ENCODE measurements around the gene TBC1D1.
A peak's percentile ranks its signal among the peaks of the same experiment; 100 is the strongest.
"Not testable (repeated sequence)": the region's sequence is repeated elsewhere in the genome, so short reads cannot be mapped to it uniquely, and the experiment has no call there.

TBC1D1 gene

DNA sequence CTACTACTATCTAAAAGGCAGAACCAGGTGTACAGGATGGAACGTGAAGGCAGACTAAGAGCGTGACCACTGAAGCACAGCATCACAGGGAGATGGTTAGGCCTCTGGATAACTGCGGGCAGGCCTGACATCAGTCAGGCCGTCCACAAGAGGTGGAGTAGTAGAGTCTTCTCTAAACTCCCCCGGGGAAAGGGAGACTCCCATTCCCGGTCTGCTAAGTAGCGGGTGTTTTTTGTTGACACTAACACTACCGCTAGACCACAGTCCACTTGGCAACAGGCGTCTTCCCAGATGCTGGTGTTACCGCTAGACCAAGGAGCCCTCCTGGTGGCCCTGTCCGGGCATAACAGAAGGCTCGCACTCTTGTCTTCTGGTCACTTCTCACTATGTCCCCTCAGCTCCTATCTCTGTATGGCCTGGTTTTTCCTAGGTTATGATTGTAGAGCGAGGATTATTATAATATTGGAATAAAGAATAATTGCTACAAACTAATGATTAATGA lies 84.5 kb downstream of the TBC1D1 start:
- not testable (repeated sequence) for H3K27ac ChIP-seq (ENCODE audit: low read length); H3K27me3 ChIP-seq (ENCODE audit: insufficient read depth, low read length); H3K9ac ChIP-seq (ENCODE audit: low read depth, low read length); H3K36me3 ChIP-seq (ENCODE audit: insufficient read depth, low read depth, low read length); H3K9me3 ChIP-seq (ENCODE audit: insufficient read depth, low read depth, low read length); H3K4me3 ChIP-seq (ENCODE audit: low read length)
- H3K4me1 ChIP-seq (ENCODE audit: insufficient read depth, low read length), result peaks cover 11% of the 10 kb centered on the region; the same call in 1 of the 2 replicates

DNA sequence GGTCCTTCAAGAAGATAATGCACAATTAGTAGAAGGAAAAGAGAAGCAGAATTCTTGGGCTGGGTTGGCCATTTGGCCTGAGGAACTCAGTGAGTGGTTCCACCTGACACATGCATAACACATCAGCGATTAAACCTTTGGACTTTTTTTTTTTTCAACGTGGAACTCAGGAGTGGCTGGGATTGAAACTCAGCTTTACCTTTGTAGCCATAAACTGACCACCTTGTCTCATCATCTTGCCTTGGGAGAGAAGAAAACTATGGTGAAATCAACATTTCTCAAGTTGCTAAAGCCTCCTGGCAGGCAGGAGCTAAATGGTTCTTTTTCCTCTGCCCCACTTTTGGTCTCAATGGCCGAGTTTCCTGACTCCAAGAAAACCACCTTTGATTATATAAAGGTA lies 85.6 kb downstream of the TBC1D1 start:
- H3K27me3 ChIP-seq (ENCODE audit: insufficient read depth, low read length), result no peaks in the 10 kb centered on the region
- peak overlapping the region; percentile 85; the same call in 1 of the 2 replicates for H3K9ac ChIP-seq (ENCODE audit: low read depth, low read length)
- H3K9me3 ChIP-seq (ENCODE audit: insufficient read depth, low read depth, low read length), result no peaks in the 10 kb centered on the region
- peak overlapping the region; percentile 16 for H3K27ac ChIP-seq (ENCODE audit: low read length)
- peak overlapping the region; percentile 62 for H3K4me3 ChIP-seq (ENCODE audit: low read length)
- no peaks in the 10 kb centered on the region for H3K36me3 ChIP-seq (ENCODE audit: insufficient read depth, low read depth, low read length)
- H3K4me1 ChIP-seq (ENCODE audit: insufficient read depth, low read length), result peaks cover 13% of the 10 kb centered on the region; the same call in 1 of the 2 replicates

DNA sequence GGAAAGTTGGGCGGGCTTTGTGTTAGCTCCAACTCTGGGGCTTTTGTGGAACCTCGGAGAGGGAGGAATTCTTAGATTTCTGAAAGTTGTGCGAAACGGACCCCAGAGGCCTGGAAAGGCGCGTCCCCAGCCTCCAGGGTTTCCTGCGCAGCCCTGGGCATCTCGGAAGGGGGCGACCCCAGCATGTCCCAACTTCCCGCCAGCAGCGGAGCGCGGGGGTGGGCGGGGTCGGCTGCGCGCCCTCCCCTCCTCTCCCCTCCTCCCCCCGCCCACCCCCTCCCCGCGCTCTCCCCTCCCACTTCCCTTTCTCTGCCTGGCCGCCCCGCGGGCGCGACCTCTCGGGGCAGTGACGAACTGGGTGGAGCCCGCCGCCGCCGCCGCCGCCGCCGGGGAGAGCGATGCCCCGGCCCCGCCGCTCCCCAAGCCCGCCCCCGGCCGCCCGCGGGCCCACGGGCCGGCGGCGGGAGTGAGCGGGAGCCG lies 86.1 kb downstream of the TBC1D1 start:
- Histone ChIP-seq H3K4me3 (ENCODE audit: low read length) (peak overlapping the region; percentile 70), H3K27ac (ENCODE audit: low read length) (peak overlapping the region; percentile 16), H3K27me3 (ENCODE audit: insufficient read depth, low read length) (no peaks in the 10 kb centered on the region), H3K9me3 (ENCODE audit: insufficient read depth, low read depth, low read length) (no peaks in the 10 kb centered on the region), H3K9ac (ENCODE audit: low read depth, low read length) (peak overlapping the region; percentile 85; the same call in 1 of the 2 replicates), H3K36me3 (ENCODE audit: insufficient read depth, low read depth, low read length) (no peaks in the 10 kb centered on the region), H3K4me1 (ENCODE audit: insufficient read depth, low read length) (peaks cover 17% of the 10 kb centered on the region; the same call in 1 of the 2 replicates)

DNA sequence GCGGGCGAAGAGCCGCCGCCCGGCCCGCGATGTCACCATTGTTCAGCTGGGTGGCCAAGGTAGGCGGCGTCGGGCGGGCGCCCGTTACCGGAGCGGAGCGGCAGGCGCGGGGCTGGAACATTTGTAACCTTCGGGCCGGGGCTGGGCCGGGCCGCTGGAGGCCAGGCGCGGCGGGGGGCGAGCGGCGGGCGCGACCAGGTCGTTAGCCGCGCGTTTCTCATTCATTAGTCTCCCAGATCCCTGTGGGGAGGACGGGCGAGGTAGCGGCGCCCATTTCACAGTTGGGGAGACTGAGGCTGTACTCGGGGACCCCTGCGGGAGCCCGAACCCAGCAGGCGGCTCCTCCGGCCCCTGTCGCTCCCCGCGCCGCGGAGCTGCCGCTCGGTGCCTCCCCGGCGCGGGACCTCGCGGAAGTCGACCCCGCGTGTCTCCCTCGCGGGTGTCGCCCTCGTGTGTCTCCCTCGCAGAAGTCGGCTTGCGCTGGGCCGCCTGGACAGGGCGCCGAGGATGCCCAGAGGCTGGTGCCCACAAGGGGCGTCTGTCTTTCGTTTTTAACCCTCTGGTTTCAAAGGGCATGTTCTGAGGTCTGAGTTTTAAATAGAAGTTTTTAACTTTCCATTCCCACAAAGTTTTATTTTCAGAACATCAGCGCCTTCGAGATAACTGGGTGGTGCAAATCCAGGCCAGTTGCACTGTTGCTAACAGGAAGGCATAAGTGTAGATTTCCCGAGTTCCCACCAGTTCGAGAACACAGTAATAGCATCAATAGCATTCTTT lies 86.8 kb downstream of the TBC1D1 start:
- Histone ChIP-seq H3K27ac (ENCODE audit: low read length) (no peak overlapping the region), H3K27me3 (ENCODE audit: insufficient read depth, low read length) (no peaks in the 10 kb centered on the region), H3K36me3 (ENCODE audit: insufficient read depth, low read depth, low read length) (no peaks in the 10 kb centered on the region), H3K9ac (ENCODE audit: low read depth, low read length) (peak overlapping the region; percentile 64; the same call in 1 of the 2 replicates), H3K9me3 (ENCODE audit: insufficient read depth, low read depth, low read length) (no peaks in the 10 kb centered on the region), H3K4me3 (ENCODE audit: low read length) (peak overlapping the region; percentile 70), H3K4me1 (ENCODE audit: insufficient read depth, low read length) (peaks cover 23% of the 10 kb centered on the region)

DNA sequence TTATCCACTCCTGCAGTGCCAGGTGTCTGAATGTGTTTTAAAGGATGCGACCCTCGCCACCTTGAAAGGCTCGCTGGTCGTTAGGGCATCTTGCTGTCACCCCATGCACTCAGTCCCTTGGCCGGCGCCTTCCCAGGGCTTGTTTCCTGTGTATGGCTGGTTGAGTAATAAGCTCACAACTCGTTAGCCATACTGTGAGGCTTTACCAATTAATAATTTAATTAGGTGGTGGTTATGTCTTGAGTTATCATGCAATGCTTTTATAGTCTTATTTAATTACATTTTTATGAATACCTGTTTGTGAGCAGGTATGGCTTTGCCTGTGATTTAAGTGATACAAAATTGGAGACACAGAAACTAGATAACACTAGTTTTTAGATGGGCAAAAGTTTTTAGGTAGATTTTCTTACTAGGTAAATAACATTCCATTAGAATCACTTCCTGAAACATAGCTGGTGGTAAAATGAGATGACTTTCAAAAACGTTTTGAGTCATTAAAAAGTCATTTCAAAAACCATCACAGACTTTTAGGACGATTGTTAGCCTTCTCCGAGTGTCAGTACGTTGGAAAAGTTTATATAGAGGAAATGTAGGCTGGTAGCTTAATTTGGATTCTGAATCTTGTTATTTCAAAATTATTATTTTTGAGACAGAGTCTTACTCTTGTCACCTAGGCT lies 87.5 kb downstream of the TBC1D1 start:
- peak overlapping the region; percentile 70 for H3K4me3 ChIP-seq (ENCODE audit: low read length)
- H3K36me3 ChIP-seq (ENCODE audit: insufficient read depth, low read depth, low read length), result no peaks in the 10 kb centered on the region
- H3K9ac ChIP-seq (ENCODE audit: low read depth, low read length), result peak overlapping the region; percentile 64; the same call in 1 of the 2 replicates
- H3K27me3 ChIP-seq (ENCODE audit: insufficient read depth, low read length), result no peaks in the 10 kb centered on the region
- H3K27ac ChIP-seq (ENCODE audit: low read length), result no peak overlapping the region
- peaks cover 24% of the 10 kb centered on the region for H3K4me1 ChIP-seq (ENCODE audit: insufficient read depth, low read length)
- no peaks in the 10 kb centered on the region for H3K9me3 ChIP-seq (ENCODE audit: insufficient read depth, low read depth, low read length)

DNA sequence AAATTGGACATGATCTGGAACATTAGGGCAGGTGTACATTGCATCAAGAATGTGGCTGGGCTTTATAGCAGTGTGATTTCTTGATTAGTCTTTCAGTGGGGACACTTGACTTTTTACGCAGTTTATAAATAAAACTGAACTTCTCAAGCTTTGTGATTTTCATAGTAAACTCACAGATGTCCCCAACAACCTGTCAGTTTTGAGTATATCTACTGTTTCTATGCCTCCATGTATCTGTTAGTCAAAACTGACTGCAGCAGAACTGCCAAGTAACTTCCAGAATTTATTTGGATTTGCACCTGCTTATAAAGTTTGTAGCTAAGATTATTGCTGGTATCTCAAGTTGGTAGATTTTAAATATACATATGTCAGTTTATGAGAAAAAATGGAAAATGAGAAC lies 89.4 kb downstream of the TBC1D1 start:
- Histone ChIP-seq H3K27ac (ENCODE audit: low read length) (no peak overlapping the region), H3K9me3 (ENCODE audit: insufficient read depth, low read depth, low read length) (no peaks in the 10 kb centered on the region), H3K9ac (ENCODE audit: low read depth, low read length) (no peak overlapping the region), H3K4me1 (ENCODE audit: insufficient read depth, low read length) (peaks cover 24% of the 10 kb centered on the region), H3K36me3 (ENCODE audit: insufficient read depth, low read depth, low read length) (no peaks in the 10 kb centered on the region), H3K27me3 (ENCODE audit: insufficient read depth, low read length) (no peaks in the 10 kb centered on the region), H3K4me3 (ENCODE audit: low read length) (no peak overlapping the region)

DNA sequence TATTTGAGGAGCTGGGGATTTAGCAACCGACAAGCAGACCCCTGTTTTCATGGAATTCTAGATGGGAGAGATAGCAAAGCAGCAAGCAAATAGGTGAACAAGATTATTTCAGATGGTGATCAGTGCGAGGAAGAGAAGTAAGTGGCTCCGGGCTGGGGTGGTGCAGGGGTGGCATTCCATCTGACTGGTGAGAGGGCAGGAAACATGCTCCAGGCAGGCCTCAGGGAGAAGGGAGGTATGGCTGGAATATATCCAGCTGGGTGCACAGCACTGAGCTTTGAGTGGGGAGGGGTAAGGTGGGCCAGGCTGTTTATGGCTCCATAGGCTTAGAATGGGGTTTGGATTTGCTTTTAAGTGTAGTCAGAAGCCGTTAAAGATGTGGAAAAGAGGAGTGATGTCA lies 90.5 kb downstream of the TBC1D1 start:
- Histone ChIP-seq H3K36me3 (ENCODE audit: insufficient read depth, low read depth, low read length) (no peaks in the 10 kb centered on the region), H3K9ac (ENCODE audit: low read depth, low read length) (no peak overlapping the region), H3K27ac (ENCODE audit: low read length) (no peak overlapping the region), H3K27me3 (ENCODE audit: insufficient read depth, low read length) (no peaks in the 10 kb centered on the region), H3K4me3 (ENCODE audit: low read length) (0 out of 2 replicates have a peak overlapping the region, but pooled peaks have one; percentile 5), H3K4me1 (ENCODE audit: insufficient read depth, low read length) (peaks cover 21% of the 10 kb centered on the region), H3K9me3 (ENCODE audit: insufficient read depth, low read depth, low read length) (no peaks in the 10 kb centered on the region)

DNA sequence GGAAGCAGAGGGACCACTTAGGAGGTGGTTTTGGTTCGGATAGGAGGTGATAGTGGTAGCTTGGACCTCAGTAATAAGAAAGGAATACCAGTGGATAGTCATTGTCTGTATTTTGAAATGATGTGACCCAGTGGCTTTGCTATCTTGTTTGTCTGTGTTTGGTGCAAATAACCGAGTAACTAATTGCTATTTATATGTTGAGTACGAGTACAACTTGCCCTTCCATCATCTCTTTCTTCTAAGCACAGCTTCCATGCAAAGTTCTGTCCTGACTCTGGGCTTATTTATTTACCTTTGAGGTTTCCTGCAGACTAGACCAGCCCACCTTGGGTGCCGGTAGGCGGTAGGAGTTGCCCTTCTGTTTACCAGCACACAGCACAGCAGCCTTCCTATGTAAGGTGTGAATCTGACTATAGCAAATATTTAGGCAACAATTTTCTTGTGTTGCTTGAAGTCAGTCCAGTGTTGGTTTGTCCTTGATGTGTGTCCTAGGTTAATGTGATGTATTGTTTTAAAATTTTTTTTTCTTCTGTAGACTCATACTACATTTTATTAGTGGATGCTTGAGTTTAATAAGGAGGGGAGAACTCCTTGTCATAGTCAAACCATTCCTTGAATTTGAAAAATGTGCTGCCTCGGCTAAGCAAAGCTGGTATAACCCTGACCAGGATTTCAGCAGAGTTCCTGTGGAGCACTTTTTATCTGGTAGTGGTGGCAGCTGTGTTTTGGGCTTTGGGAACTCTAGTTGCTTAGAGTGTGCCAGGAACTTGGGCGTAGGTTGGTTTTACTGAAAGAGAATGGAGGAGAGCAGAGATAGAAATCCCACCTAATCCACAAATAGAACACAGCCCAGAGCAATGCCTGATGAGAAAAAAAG lies 91.2 kb downstream of the TBC1D1 start:
- H3K27ac ChIP-seq (ENCODE audit: low read length), result no peak overlapping the region
- 0 out of 2 replicates have a peak overlapping the region, but pooled peaks have one; percentile 5 for H3K4me3 ChIP-seq (ENCODE audit: low read length)

DNA sequence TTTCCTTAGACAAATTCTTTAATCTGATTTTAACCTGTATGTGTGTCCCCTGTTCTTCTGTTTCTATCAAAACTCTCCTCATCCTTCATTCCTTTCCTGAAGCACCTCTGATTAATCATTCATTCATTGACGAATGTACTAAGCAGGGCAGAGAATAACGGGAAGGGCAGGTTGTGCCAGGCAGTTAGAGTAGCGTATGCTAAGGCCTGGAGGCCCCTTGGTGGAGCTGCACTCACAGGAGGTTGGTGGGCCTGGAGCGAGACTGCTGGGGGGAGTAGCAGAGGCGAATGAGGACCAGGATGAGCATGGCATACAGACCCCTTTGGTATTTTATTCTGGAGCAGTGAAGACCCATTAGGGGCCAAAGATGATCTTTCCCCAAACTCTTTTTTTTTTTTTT lies 91.9 kb downstream of the TBC1D1 start:
- H3K27ac ChIP-seq (ENCODE audit: low read length), result no peak overlapping the region
- no peaks in the 10 kb centered on the region for H3K27me3 ChIP-seq (ENCODE audit: insufficient read depth, low read length)

More for the DNA sequence above, 91.2 kb downstream of the TBC1D1 start:
- 0 out of 2 replicates have a peak overlapping the region, but pooled peaks have one; percentile 2 for H3K9ac ChIP-seq (ENCODE audit: low read depth, low read length)
- peaks cover 18% of the 10 kb centered on the region for H3K4me1 ChIP-seq (ENCODE audit: insufficient read depth, low read length)
- no peaks in the 10 kb centered on the region for H3K36me3 ChIP-seq (ENCODE audit: insufficient read depth, low read depth, low read length)
- no peaks in the 10 kb centered on the region for H3K9me3 ChIP-seq (ENCODE audit: insufficient read depth, low read depth, low read length)
- H3K27me3 ChIP-seq (ENCODE audit: insufficient read depth, low read length), result no peaks in the 10 kb centered on the region

DNA sequence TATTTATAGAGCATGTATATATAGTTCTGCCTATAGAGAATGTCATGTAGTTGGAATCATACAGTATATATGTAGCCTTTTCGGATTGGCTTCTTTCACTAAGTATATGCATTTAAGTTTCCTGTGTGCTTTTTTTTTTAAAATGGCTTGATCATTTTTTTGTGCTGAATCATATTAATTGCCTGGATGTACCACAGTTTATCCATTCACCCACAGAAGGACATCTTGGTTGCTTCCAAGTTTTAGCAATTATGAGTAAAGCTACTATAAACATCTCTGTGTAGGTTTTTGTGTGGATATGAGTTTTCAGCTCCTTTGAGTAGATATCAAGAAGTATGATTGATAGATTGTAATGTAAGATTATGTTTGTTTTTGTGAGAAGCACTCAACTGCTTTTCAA lies 93.1 kb downstream of the TBC1D1 start:
- Histone ChIP-seq H3K9ac (ENCODE audit: low read depth, low read length) (no peak overlapping the region), H3K36me3 (ENCODE audit: insufficient read depth, low read depth, low read length) (no peaks in the 10 kb centered on the region), H3K9me3 (ENCODE audit: insufficient read depth, low read depth, low read length) (no peaks in the 10 kb centered on the region), H3K27me3 (ENCODE audit: insufficient read depth, low read length) (no peaks in the 10 kb centered on the region), H3K4me1 (ENCODE audit: insufficient read depth, low read length) (peaks cover 33% of the 10 kb centered on the region), H3K27ac (ENCODE audit: low read length) (no peak overlapping the region), H3K4me3 (ENCODE audit: low read length) (no peak overlapping the region)

More for the DNA sequence above, 91.9 kb downstream of the TBC1D1 start:
- H3K4me3 ChIP-seq (ENCODE audit: low read length), result no peak overlapping the region
- H3K4me1 ChIP-seq (ENCODE audit: insufficient read depth, low read length), result peaks cover 23% of the 10 kb centered on the region
- H3K36me3 ChIP-seq (ENCODE audit: insufficient read depth, low read depth, low read length), result no peaks in the 10 kb centered on the region
- no peaks in the 10 kb centered on the region for H3K9me3 ChIP-seq (ENCODE audit: insufficient read depth, low read depth, low read length)
- H3K9ac ChIP-seq (ENCODE audit: low read depth, low read length), result 0 out of 2 replicates have a peak overlapping the region, but pooled peaks have one; percentile 2

DNA sequence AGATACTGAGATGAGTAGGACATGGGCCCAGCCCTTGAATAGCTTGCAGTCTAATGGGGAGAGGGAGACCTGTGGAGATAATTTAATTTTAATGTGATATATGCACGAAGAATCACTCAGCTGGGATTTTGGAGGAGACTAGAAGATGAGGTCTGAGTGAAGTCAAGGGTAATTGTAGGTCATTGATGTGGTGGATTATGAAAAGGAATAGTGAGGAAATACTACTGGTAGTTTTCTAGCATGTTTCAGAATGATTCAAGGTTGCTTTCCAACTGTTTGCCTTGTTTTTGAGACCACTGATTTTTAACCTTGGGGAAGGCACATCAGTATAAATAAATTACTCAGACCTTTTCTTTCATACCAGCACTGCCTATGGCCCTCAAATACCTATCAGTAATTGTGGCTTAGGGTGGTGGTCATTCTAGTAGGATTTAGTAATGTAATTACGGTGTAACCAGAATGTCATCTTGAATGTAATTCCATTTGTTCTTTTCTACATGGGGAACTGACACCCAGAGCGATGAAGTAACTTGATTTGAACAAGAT lies 94.9 kb downstream of the TBC1D1 start:
- Histone ChIP-seq H3K9me3 (ENCODE audit: insufficient read depth, low read depth, low read length) (no peaks in the 10 kb centered on the region), H3K4me3 (ENCODE audit: low read length) (no peak overlapping the region), H3K27ac (ENCODE audit: low read length) (no peak overlapping the region), H3K9ac (ENCODE audit: low read depth, low read length) (no peak overlapping the region), H3K36me3 (ENCODE audit: insufficient read depth, low read depth, low read length) (no peaks in the 10 kb centered on the region), H3K27me3 (ENCODE audit: insufficient read depth, low read length) (no peaks in the 10 kb centered on the region), H3K4me1 (ENCODE audit: insufficient read depth, low read length) (peaks cover 42% of the 10 kb centered on the region)

Measured in iPS-20b (cell line).